Endothelial cell of umbilical vein (primary cell): ENCODE measurements around the gene LGALS4. TPM values are rescaled to one million over a fixed set of nuclear protein-coding genes. Genes with fewer than 3 reads are reported as not detected.

Experiments
- BruUV-seq: library from RNA; stranded (reverse); fragments of 400-500 nt; replicated peaks from 2 replicates; lab custom pipeline; 2021; lab: Mats Ljungman, UMichigan
- CTCF ChIA-PET: fragments of 300-600, 350-600 bp; sonication (Branson Sonifier 250); formaldehyde crosslinking; loops from one replicate; lab custom pipeline; 2021; ENCODE audit warnings: antibody characterized with exemption, inconsistent platforms; lab: Charles Lee
- POLR2A ChIA-PET: fragments of 300-600, 350-600 bp; sonication (Branson Sonifier 250); formaldehyde crosslinking; loops from one replicate; lab custom pipeline; 2021; ENCODE audit warnings: antibody characterized with exemption, inconsistent platforms; lab: Charles Lee
- DNase-seq: peaks from one replicate; pipeline ENCODE4 v3.0.0-alpha.2; 2011; ENCODE audit warnings: low read depth, low spot score
- FAIRE-seq: peaks from 2 replicates; lab custom pipeline; 2011; peaks lifted over from hg19 to GRCh38; lab: Jason Lieb, UNC
- H2AFZ ChIP-seq: 2 replicates; pipeline ENCODE4 v1.6.0; 2012; ENCODE audit warnings: low read depth, low read length, control low read depth, inconsistent platforms
- H3K27ac ChIP-seq: 2 replicates; pipeline ENCODE4 v1.5.1; 2011; ENCODE audit warnings: low read depth, mild to moderate bottlenecking, control low read depth, low read length, moderate library complexity; ENCODE audit not compliant: insufficient read depth
- H3K27me3 ChIP-seq, 2 experiments: 2 replicates each; pipeline versions ENCODE4 v1.6.0 to v1.6.1; 2011; ENCODE audit warnings: low read length in 2 of 2, mixed read lengths in 1 of 2; ENCODE audit not compliant: control insufficient read depth in 2 of 2, insufficient read depth in 2 of 2
- H3K36me3 ChIP-seq, 2 experiments: 2 replicates in 1 of 2; 3 replicates in 1 of 2; pipeline ENCODE4 v1.5.1; 2011; ENCODE audit warnings: low read length in 2 of 2, mild to moderate bottlenecking in 1 of 2, moderate library complexity in 1 of 2; ENCODE audit not compliant: control insufficient read depth in 2 of 2, insufficient read depth in 2 of 2; ENCODE audit errors: extremely low read depth in 1 of 2
- H3K4me1 ChIP-seq: 3 replicates; pipeline ENCODE4 v1.5.1; 2011; ENCODE audit warnings: mild to moderate bottlenecking, low read length; ENCODE audit not compliant: control insufficient read depth, insufficient read depth; ENCODE audit errors: extremely low read depth
- H3K4me2 ChIP-seq: 2 replicates; pipeline ENCODE4 v1.6.1; 2011; ENCODE audit warnings: low read length, control low read depth, mixed read lengths; ENCODE audit not compliant: insufficient read depth
- H3K4me3 ChIP-seq, 3 experiments: fragments of 200-600 bp in 1 of 3; sonication (generic), shearing (Covaris generic) in 1 of 3; replicated peaks in 1 of 3; 2 replicates each; pipeline ENCODE4 v1.5.1; 2011 to 2016; ENCODE audit warnings: control low read depth in 3 of 3, low read length in 3 of 3, mild to moderate bottlenecking in 2 of 3, inconsistent platforms in 1 of 3, low read depth in 1 of 3, moderate library complexity in 1 of 3; ENCODE audit not compliant: insufficient read depth in 1 of 3
- H3K79me2 ChIP-seq: 2 replicates; pipeline ENCODE4 v1.6.0; 2012; ENCODE audit warnings: low read length, inconsistent platforms; ENCODE audit not compliant: control insufficient read depth, insufficient read depth
- H3K9ac ChIP-seq: replicated peaks from 2 replicates; pipeline ENCODE3; 2011; ENCODE audit warnings: low read length, control low read depth; ENCODE audit not compliant: insufficient read depth; ENCODE audit errors: extremely low read depth
- H3K9me1 ChIP-seq: replicated peaks from 3 replicates; pipeline ENCODE4 v1.6.0; 2011; ENCODE audit warnings: mild to moderate bottlenecking, low read length; ENCODE audit not compliant: control insufficient read depth, insufficient read depth; ENCODE audit errors: extremely low read depth
- H3K9me3 ChIP-seq: replicated peaks from 2 replicates; pipeline ENCODE4 v1.5.1; 2012; ENCODE audit warnings: low read length, inconsistent platforms; ENCODE audit not compliant: control insufficient read depth, insufficient read depth
- H4K20me1 ChIP-seq: replicated peaks from 2 replicates; pipeline ENCODE3; 2011; ENCODE audit warnings: mild to moderate bottlenecking, low read length; ENCODE audit not compliant: control insufficient read depth, insufficient read depth; ENCODE audit errors: extremely low read depth
- CTCF ChIP-seq, 2 donors: IDR thresholded peaks; 1 replicate in 1 of 2; 2 replicates in 1 of 2; pipeline ENCODE4 v1.5.1; 2011; ENCODE audit warnings: low read length in 2 of 2, mild to moderate bottlenecking in 2 of 2, moderate library complexity in 2 of 2, control low read depth in 1 of 2, inconsistent platforms in 1 of 2, low read depth in 1 of 2; ENCODE audit not compliant: insufficient read depth in 1 of 2; ENCODE audit errors: extremely low read depth in 1 of 2
- EZH2 ChIP-seq: IDR thresholded peaks from 2 replicates; pipeline ENCODE4 v1.6.1; 2012; ENCODE audit warnings: borderline replicate concordance, low read depth, mild to moderate bottlenecking, moderate library complexity, low read length, inconsistent platforms; ENCODE audit not compliant: severe bottlenecking
- FOS ChIP-seq: IDR thresholded peaks from 2 replicates; pipeline ENCODE4 v1.6.1; 2011; ENCODE audit warnings: mild to moderate bottlenecking, low read length, moderate library complexity, borderline replicate concordance; ENCODE audit not compliant: insufficient read depth
- JUN ChIP-seq: IDR thresholded peaks from 2 replicates; pipeline ENCODE4 v1.6.1; 2011; ENCODE audit warnings: borderline replicate concordance, low read depth; ENCODE audit not compliant: insufficient read length, insufficient read depth
- MYC ChIP-seq: IDR thresholded peaks from one replicate; pipeline ENCODE4 v1.6.1; 2011; ENCODE audit warnings: mild to moderate bottlenecking, low read depth, low read length
- POLR2A ChIP-seq: IDR thresholded peaks from 2 replicates; pipeline ENCODE4 v1.6.1; 2012; ENCODE audit warnings: low read depth, mild to moderate bottlenecking, control low read depth, low read length
- POLR2AphosphoS5 ChIP-seq: IDR thresholded peaks from 2 replicates; pipeline ENCODE4 v1.6.1; 2012; ENCODE audit warnings: low read depth, mild to moderate bottlenecking, control low read depth, low read length, moderate library complexity; ENCODE audit not compliant: insufficient read depth
- dilution Hi-C: fragments of 300-500 bp; cut with MboI; formaldehyde crosslinking; loops from one replicate; pipeline ENCODE4 v1.15.0; 2019; ENCODE audit warnings: low sequenced_read_pairs; ENCODE audit not compliant: extremely low pct_ligation_motif_present
- intact Hi-C: fragments of 100-400 bp; cut with micrococcal nuclease; formaldehyde crosslinking; loops from one replicate; pipeline ENCODE4 v1.10.0; 2022
- polyA plus RNA-seq, 4 experiments: library from polyadenylated mRNA; depleted of rRNA in 3 of 4; stranded (reverse) in 3 of 4; unstranded in 1 of 4; fragments of >200 nt; gene quantifications; 2 replicates each; pipeline versions ENCODE4 v1.2.1 to v1.2.3, GENCODE V29; 2011 to 2012; ENCODE audit warnings: missing spikeins in 1 of 4
- total RNA-seq: library from RNA; stranded (reverse); gene quantifications from 2 replicates; pipeline ENCODE4 v1.2.3, GENCODE V29; 2021
- TF ChIP-seq, protein P1 (sequence below): IDR thresholded peaks from 2 replicates; pipeline ENCODE4 v1.6.1; 2011; ENCODE audit not compliant: insufficient read depth, insufficient read length

The LGALS4 gene
- total and polyA plus RNA-seq, 2 donors (not counting 3 experiments of a cell fraction or from before 2014, with no cell fraction given) = 0.19 TPM; not detected in 1

GRCh38 chr19:38848299-38849146 is 35.8 kb upstream of the LGALS4 start:
- Histone ChIP-seq H2AFZ (no peak overlapping the region), H3K27ac (peak overlapping the region; percentile 86), H3K27me3 (no peaks in the 10 kb centered on the region), H3K4me2 (peak overlapping the region; percentile 80), H3K9ac (peak overlapping the region; percentile 73), H3K9me3 (no peaks in the 10 kb centered on the region), H3K36me3 (peaks cover 21 to 34% of the 10 kb centered on the region in 2 experiments), H3K4me1 (peaks cover 34% of the 10 kb centered on the region), H3K79me2 (peaks cover 54% of the 10 kb centered on the region), H3K4me3 (peak overlapping the region; percentile 8 to 84 (median 56)), H4K20me1 (no peaks in the 10 kb centered on the region), H3K9me1 (no peaks in the 10 kb centered on the region)
- ChIA-PET CTCF (interaction anchor here (0.6 to 1.4 kb wide), 13 partner anchors 15 to 214 kb away, joined by 3 to 9 read pairs (median 3); partner anchors contain the start of genes ECH1, MRPS12, NFKBIB and SARS2), POLR2A (interaction anchor here (0.6 to 1.2 kb wide), 11 partner anchors 8 to 201 kb away, joined by 3 to 6 read pairs (median 3); partner anchors contain the start of genes ACTN4, ECH1, MRPS12 and SARS2)
- TF ChIP-seq MYC (no peak), CTCF (IDR thresholded peaks at IDR 0.05; ENCODE audit: extremely low read depth in 1 of 2, insufficient read depth in 1 of 2, low read depth in 1 of 2, low read length in 2 of 2) (no peak), FOS (no peak), POLR2AphosphoS5 (no peak), EZH2 (no peak), JUN (no peak), POLR2A (no peak)
- TF ChIP-seq, protein P1, sequence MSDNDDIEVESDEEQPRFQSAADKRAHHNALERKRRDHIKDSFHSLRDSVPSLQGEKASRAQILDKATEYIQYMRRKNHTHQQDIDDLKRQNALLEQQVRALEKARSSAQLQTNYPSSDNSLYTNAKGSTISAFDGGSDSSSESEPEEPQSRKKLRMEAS = no peak
- DNase-seq = peak; percentile 16
- dilution Hi-C loops (no loop called here), intact Hi-C loops (loop anchor here (2.0 kb wide), 1 partner anchor 80 kb away; no protein-coding TSS in a partner anchor)
- BruUV-seq = TSS peak; percentile 43
- peak; percentile 31 for FAIRE-seq
